HG02759 (cell line): ENCODE measurements around the gene PNN.
"Not testable (repeated sequence)": the region's sequence is repeated elsewhere in the genome, so short reads cannot be mapped to it uniquely, and the experiment has no call there.

Source experiments
- ATAC-seq: cut with Tn5 transposase; IDR thresholded peaks from one replicate; pipeline ENCODE4 v1.9.1; 2021; ENCODE audit warnings: mild to moderate bottlenecking, moderate library complexity; ENCODE audit not compliant: unreplicated experiment

Gene PNN

DNA sequence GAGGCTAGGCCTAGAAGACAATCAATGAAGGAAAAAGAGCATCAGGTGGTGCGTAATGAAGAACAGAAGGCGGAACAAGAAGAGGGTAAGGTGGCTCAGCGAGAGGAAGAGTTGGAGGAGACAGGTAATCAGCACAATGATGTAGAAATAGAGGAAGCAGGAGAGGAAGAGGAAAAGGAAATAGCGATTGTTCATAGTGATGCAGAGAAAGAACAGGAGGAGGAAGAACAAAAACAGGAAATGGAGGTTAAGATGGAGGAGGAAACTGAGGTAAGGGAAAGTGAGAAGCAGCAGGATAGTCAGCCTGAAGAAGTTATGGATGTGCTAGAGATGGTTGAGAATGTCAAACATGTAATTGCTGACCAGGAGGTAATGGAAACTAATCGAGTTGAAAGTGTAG is 5.5 kb downstream of the PNN start:
- ATAC-seq: no peak

DNA sequence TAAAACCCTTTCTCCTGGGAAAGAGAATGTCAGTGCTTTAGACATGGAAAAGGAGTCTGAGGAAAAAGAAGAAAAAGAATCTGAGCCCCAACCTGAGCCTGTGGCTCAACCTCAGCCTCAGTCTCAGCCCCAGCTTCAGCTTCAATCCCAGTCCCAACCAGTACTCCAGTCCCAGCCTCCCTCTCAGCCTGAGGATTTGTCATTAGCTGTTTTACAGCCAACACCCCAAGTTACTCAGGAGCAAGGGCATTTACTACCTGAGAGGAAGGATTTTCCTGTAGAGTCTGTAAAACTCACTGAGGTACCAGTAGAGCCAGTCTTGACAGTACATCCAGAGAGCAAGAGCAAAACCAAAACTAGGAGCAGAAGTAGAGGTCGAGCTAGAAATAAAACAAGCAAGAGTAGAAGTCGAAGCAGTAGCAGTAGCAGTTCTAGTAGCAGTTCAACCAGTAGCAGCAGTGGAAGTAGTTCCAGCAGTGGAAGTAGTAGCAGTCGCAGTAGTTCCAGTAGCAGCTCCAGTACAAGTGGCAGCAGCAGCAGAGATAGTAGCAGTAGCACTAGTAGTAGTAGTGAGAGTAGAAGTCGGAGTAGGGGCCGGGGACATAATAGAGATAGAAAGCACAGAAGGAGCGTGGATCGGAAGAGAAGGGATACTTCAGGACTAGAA is 6.1 kb downstream of the PNN start:
- no peak for ATAC-seq

DNA sequence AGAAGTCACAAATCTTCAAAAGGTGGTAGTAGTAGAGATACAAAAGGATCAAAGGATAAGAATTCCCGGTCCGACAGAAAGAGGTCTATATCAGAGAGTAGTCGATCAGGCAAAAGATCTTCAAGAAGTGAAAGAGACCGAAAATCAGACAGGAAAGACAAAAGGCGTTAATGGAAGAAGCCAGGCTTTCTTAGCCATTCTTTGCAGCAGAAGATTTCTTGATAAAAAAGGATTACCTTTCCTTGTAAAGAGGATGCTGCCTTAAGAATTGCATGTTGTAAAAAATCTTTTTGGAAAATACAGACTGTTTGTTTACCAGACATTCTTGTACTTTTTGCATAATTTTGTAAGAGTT is 6.6 kb downstream of the PNN start:
- no peak for ATAC-seq

DNA sequence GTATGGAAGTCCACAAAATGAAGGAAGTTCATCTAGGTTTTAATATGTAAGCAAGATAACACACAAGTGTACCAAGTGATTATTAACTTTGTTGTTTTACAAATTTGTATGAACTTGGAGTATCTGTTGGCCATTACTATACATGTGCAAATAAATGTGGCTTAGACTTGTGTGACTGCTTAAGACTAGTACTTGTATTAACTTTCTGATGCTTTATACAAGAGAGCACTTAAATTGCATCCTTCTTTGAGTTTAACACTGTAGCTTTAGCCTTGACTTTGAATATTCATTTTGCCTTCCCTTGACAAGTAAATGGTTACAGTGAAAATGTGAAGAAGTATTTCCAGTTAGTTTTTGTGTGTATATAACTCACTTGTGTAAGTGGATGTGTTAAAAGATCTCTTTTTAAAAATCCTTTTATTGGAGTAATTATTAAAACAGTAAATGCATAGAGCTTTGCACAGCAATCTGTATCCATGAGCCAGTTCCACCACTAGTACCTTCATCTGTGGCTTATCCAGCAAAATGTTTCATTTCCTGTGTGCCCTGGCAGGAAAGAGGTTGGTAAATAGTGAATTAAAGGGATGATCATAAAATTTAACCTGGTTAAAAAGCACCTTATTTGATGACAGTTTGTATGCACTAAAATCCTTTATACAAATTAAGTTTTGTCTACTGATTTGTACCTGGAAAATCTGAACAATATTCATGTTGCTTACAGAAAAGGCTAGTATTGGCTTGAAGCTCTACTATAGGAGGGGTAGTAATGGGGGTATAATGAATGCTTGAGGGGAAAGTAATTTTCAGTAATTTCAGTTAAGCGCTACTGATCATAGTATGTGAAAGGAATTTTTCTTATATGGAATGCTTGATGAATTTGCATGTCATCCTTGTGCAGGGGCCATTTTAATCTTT is 8.0 kb downstream of the PNN start:
- ATAC-seq: no peak

DNA sequence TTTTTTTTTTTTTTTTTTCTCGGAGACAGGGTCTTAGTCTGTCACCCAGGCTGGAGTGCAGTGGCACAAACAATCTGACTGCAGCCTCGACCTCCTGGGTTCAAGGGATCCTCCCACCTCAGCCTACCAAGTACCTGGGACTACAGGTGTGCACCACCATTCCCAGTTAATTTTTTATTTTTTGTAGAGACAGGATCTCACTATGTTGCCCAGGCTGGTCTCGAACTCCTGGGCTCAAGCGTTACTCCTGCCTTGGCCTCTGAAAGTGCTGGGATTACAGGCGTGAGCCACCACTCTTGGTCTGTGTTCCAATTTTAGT is 8.6 kb downstream of the PNN start:
- ATAC-seq: not testable (repeated sequence)

DNA sequence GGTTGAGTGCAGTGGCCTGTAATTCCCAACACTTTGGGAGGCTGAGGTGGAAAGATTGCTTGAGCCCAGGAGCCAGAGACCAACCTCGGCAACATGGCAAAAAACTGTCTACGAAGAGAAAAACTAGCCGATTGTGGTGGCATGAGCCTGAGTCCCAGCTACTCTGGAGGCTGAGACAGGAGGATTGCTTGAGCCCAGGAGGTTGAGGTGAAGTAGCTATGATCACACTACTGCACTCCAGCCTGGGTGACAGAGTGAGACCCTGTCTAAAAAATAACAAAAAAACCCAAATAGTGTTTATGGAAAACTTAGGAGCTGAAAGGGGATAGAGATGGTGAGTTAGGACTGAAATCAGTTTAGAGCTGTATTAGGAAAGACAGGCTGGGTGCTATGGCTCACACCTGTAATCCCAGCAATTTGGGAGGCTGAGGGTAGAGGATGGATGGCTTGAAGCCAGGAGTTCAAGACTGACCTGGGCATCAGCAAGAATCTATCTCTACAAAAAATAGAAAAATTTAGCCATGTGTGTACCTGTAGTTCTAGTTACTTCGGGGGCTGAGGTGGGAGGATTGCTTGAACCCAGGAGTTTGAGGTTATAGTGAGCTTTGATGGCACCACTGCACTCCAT is 9.7 kb downstream of the PNN start:
- no peak for ATAC-seq

DNA sequence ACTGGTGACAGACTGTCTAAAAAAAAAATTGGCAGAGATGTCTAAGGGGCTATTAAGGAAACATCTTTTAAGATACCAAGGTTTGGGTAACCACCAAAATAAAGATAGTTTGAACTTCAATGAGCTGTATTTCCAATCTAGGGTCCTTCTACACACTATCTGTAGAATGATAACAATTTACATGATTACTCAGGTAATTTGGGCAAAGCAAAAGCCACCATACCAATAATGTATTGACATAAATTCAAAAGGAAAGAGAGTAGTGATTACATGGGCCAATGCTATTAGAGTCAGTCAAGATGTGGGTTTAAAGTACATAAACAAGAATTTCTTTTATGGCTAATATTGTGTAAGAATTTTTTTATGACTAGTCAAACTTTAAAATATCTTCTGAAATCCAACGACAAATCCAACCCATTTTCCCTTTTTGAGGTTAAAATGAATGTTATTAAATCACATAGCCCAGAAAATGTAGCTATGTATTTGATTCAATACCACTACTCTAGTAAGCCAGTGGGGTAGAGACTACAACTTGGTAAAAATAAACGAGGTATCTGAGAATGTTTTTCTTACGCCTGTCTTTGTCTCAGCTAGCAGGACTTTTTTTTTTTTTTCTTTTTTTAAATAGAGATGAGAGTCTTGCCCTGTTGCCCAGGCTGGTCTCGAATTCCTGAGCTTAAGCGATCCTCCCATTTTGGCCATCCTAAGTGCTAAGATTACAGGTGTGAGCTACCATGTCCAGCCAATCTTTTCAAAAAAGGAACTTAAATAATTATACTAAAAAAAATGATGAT is 10.4 kb downstream of the PNN start:
- no peak for ATAC-seq

DNA sequence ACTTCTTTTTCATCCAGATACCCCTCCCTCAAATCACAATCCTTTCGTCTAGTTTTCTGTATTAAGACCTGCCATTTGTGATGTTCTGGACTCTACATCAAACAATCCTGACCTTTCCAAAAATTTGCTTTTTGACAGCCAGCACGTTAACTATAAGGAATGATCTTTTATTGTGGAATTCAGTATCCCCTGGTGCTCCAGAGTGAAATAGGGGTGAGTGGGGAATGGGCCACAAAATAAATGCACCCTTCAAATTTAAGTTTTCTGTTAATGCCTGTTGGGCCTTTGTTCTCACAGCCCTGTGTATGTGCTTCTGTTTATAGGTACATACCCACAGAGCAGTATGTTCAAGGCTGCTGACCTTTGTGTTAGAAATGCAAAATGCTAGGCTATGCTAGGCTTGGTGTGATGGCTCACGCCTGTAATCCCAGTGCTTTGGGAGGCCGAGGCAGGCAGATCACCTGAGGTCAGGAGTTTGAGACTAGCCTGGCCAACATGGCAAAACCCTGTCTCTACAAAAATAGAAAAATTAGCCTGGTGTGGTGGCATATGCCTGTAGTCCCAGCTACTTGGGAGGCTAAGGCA is 12.0 kb downstream of the PNN start:
- no peak for ATAC-seq

DNA sequence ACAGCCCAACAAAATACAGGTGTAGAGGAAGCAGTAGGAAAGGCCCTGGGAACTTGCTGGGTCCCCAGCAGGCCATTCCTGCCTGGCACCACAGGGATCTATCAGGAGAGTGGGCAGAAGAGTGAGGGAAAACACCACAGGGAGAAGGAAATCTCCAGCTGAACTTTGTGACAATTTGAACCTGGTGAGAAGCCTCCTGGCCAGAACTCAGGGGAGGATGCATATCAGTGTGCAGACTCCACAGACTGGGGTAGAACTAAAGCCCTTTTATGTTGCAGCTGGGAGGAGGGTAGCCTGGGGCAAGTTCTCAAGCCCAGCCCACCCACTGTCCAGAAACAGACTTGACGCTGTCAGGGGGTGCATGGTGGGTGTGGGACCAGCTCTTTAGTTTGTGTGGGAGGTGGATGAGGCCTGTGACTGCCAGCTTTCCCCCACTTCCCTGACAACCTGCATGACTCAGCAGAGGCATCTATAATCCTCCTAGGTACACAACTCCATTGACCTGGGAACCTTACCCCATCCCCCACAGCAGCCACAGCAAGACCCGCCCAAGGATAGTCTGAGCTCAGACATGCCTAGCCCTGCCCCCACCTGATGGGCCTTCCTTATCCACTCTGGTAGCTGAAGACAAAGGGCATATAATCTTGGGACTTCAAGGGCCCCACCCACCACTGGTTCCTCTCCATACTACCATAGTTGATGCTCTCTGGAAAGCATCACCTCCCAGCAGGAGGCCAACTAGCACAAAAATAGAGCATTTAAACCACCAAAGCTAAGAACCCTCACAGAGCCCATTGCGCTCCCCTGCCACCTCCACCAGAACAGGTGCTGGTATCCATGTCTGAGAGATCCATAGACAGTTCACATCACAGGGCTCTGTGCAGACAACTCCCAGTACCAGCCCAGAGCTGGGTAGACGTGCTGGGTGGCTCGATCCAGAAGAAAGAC is 28.9 kb downstream of the PNN start:
- ATAC-seq: no peak

DNA sequence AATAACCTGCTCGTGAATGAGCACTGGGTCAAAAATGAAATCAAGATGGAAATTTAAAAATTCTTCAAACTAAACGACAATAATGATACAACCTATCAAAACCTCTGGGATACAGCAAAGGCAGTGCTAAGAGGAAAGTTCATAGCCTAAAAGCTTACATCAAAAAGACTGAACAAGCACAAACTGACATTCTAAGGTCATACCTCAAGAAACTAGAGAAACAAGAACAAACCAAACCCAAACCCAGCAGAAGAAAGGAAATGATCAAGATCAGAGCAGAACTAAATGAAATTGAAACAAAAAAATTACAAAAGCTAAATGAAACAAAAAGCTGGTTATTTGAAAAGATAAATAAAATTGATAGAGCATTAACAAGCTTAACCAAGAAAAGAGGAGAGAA is 32.4 kb downstream of the PNN start:
- ATAC-seq: not testable (repeated sequence)

DNA sequence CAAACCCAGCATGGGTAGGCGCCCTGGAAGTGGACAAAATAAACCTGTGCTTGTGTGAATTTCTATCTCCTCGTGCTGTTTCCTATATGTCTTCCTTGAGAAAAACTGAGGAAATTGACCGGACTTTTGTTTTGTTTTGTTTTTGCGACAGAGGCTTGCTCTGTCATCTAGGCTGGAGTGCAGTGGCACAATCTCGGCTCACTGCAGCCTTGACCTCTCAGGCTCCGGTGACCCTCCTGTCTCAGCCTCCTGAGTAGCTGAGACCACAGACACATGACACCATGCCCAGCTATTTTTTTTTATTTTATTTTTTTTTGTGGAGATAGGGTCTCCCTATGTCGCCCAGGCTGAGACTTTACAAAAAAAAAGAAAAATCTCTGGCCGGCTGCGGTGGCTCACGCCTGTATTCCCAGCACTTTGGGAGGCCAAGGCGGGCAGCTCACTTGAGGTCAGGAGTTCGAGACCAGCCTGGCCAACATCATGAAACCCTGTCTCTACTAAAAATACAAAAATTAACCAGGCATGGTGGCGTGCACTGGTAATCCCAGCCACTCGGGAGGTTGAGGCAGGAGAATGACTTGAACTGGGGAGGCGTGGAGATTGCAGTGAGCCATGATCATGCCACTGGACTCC is 36.2 kb downstream of the PNN start:
- ATAC-seq: no peak

DNA sequence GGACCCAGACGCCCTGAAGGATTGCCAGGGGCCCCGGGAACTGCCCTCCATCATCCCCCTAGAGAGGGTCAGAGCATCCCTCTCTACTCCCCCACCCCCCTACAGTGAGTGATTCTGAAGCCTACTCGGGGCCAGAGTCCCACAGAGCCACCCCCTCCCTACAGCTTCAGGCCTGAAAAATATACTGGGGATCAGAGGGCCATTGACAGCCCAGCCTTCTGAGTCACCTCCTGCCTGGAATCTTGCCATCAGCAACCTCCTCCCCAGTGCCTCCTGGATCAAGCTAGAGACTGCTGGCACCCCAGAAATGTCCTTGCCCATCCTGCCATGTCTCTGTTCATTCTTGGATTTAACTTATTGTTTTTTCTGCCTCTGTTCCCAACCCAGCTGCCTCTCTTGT is 37.0 kb downstream of the PNN start:
- ATAC-seq: no peak

DNA sequence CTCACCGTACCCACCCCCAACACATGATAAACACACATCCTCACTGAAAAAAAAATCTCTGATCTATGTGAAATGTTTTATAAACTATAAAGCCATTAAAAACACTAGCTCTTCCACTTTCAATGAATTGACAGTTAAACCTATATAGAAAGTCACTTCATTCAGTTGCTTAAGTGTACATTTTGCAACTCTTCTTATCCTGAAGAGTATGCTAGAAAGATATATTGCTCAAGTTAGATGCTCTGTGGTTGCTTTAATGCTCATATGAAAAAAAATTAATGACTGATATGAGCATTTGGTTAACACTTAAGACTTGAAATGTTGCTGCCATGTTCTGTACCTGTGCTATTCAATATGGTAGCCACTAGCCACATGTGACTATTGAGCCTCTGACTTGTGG is 37.6 kb downstream of the PNN start:
- no peak for ATAC-seq

DNA sequence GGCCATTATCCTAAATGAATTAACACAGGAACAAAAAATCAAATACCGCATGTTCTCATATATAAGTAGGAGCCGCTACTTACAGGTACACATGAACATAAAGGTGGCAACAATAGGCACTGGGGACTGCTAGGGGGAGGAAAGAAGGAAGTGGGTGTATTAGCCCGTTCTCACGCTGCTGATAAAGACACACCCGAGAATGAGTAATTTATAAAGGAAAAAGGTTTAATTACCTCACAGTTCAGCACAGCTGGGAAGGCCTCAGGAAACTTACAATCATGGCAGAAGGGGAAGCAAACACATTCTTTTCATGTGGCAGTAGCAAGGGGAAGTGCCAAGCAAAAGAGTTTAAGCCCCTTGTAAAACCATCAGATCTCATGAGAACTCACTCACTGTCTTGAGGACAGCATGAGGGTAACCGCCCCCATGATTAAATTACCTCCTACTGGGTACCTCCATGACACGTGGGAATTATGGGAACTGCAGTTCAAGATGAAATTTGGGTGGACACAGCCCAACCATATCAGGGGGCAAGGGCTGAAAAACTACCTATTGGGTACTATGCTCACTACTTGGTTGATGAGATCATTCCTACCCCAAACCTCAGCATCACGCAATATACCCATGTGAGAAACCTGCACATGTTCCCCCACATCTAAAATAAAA is 42.3 kb downstream of the PNN start:
- no peak for ATAC-seq

DNA sequence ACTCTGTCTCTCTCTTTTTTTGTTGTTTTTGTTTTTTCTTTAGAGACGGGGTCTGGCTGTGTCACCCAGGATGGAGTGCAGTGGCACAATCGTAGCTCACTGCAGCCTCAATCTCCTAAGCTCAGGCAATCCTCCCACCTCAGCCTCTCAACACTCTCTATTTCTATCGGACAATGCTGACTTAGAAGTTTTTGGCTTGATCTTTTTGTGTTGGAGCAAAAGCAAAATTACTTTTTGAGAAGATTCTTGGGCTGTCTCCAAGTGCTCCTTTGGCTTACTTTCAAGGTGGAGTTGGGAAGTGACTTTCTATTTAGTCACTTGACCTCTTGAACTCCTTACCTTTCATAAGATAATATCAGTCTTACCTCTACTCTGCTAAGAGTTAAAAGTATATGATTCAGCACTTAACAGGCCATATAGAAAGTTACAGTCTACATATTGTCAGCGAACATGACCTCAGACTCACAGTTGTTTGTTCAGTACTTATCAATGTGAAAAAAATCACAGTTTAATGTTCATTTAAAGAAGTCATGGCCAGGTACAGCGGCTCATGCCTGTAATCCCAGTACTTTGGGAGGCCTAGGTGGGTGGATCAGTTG is 43.2 kb downstream of the PNN start:
- ATAC-seq: no peak

DNA sequence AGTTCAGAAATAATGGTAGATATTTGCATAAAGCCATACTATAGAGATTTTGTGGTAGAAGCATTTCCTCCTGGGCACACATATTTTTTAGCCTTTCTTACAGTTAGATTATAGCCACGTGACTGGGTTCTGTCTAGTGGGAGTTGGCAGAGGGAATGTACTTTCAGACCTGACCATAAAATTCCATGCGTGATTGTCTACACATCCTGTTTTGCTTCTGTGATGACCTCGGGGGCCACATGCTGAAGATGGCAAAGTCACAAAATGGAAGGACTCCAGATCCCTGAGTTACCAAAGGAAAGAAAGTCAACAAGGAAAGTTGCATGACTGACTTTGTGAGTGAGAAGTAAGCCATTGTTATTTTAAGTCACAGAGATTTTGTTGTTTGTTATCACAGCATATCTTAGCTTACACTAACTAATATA is 44.0 kb downstream of the PNN start:
- ATAC-seq: no peak

DNA sequence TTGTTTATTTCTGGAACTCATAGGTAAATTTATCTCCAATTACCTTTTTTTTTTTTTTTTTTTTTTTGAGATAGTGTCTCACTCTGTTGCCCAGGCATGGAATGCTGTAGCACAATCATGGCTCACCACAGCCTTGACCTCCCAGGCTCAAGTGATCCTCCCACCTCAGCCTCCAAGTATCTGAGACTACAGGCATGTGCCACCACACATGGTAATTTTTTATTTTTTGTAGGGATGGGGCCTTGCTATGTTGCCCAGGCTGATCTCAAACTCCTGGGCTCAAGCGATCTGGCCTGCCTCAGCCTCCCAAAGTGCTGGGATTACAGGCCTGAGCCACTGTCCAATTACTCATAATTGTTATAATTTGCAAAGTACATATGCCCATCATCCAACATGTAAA is 45.4 kb downstream of the PNN start:
- not testable (repeated sequence) for ATAC-seq

DNA sequence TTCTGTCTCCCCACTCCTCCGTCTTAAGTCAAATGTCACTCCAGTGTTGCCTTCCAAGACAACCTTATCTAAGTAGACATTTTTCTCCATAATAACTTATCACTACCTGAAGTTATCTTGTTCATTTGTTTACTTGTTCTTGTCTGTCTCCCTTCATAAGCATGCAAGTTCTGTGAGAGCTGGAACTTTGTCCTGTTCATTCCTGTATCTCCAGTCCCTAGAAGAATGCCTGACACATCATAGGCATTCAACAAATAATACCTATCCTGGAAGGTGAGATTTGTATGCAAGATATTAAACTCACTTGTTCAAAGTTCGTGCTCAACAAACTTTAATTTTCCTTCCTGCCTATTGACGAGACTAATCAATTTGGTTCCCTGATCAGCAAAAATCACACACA is 53.0 kb downstream of the PNN start:
- ATAC-seq: no peak
